Panc1 (cell line): Measurements from ENCODE around the gene TERB2.
"Not testable (repeated sequence)": the region's sequence is repeated elsewhere in the genome, so short reads cannot be mapped to it uniquely, and the experiment has no call there.

Source experiments
- CTCF ChIP-seq: fragments of 450-650 bp; IDR thresholded peaks from 2 replicates; pipeline ENCODE4 v1.5.1; 2017; ENCODE audit warnings: mild to moderate bottlenecking
- POLR2AphosphoS5 ChIP-seq: IDR thresholded peaks from 2 replicates; pipeline ENCODE4 v1.6.1; 2012; ENCODE audit warnings: mild to moderate bottlenecking, low read depth, low read length, moderate library complexity
- SIN3A ChIP-seq: IDR thresholded peaks from 2 replicates; pipeline ENCODE4 v1.6.1; 2012; ENCODE audit warnings: low read depth, mild to moderate bottlenecking, low read length, moderate library complexity, borderline replicate concordance; ENCODE audit not compliant: insufficient read depth

- TF ChIP-seq CTCF, POLR2AphosphoS5, SIN3A: not testable (repeated sequence)
Observed at GRCh38 chr15:45020222-45020900, 63.9 kb downstream of the TERB2 start.
